Esophagus muscularis mucosa (tissue), 3 donors: Measurements from ENCODE around the gene LRRK1.

Experiments used
- POLR2A ChIP-seq: fragments of 450-650 bp; IDR thresholded peaks from one replicate; pipeline ENCODE4 v1.6.1; 2017; ENCODE audit warnings: antibody characterized with exemption, moderate library complexity, mild to moderate bottlenecking, low read depth
- POLR2AphosphoS5 ChIP-seq, 2 donors: sonication (generic); formaldehyde crosslinking; IDR thresholded peaks; one replicate each; pipeline ENCODE4 v1.6.1; 2017; ENCODE audit warnings: antibody characterized with exemption in 2 of 2
- TF ChIP-seq, protein P1 (sequence below), 3 experiments: fragments of 200-600 bp in 2 of 3; fragments of 450-650 bp in 1 of 3; sonication (generic) in 2 of 3; IDR thresholded peaks; one replicate each; pipeline ENCODE4 v1.5.1; 2017 to 2019; ENCODE audit warnings: antibody characterized with exemption in 3 of 3, mild to moderate bottlenecking in 2 of 3, moderate library complexity in 1 of 3

DNA sequence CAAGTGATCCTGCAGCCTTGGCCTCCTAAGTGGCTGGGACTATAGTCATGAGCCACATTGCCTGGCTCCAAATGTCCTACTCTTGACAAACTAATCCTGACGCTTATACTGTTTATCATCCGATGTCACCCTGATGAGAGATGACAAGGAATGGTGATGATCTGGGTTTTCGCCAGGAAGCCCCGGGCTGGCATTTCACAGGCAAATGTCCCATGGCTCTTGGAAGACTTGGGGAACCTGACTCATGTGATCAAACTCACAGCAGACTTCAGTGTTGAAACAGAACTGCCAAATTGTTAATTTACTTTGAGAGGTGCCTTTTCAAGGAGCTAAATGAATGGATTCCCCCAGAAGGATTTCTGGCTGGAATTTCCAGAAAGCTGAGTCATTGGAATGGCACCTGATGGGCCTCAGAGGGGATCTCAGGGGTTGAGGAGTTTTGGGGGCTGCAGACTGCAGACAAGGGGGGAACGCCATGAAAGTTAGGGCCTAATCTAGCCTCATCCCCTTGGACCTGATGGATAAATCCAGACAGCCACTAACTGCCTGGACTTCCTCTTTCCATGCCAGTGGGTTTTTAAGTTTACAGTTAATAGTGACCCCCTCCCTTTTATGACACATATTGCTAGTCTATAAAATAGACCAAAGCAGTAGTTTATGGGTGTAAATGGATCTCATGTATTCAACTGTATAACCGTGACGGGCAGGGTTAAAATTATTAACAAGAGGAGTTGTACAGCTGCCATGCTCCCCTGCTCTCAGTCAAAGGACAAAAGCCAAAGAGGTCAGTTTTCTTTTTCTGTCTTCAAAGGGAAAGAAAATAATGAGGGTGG lies 186.1 kb downstream of the LRRK1 start:
- TF ChIP-seq, protein P1, sequence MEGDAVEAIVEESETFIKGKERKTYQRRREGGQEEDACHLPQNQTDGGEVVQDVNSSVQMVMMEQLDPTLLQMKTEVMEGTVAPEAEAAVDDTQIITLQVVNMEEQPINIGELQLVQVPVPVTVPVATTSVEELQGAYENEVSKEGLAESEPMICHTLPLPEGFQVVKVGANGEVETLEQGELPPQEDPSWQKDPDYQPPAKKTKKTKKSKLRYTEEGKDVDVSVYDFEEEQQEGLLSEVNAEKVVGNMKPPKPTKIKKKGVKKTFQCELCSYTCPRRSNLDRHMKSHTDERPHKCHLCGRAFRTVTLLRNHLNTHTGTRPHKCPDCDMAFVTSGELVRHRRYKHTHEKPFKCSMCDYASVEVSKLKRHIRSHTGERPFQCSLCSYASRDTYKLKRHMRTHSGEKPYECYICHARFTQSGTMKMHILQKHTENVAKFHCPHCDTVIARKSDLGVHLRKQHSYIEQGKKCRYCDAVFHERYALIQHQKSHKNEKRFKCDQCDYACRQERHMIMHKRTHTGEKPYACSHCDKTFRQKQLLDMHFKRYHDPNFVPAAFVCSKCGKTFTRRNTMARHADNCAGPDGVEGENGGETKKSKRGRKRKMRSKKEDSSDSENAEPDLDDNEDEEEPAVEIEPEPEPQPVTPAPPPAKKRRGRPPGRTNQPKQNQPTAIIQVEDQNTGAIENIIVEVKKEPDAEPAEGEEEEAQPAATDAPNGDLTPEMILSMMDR (IDR thresholded peaks at IDR 0.05) = no peak
- no peak for TF ChIP-seq POLR2A
- no peak for TF ChIP-seq POLR2AphosphoS5 (IDR thresholded peaks at IDR 0.05)
